Thymus (tissue), 11 donors: ENCODE data around the gene HOXD1. TPM values are rescaled to one million over a fixed set of nuclear protein-coding genes. Genes with fewer than 3 reads are reported as not detected.

ENCODE experiments used
- DNase-seq, 9 donors: peaks; one replicate each; pipeline ENCODE4 v3.0.0-alpha.2; 2013; ENCODE audit warnings: low spot score in 9 of 9, low read depth in 6 of 9, missing footprints in 1 of 9
- H3K27ac ChIP-seq, 2 donors: one replicate each; pipeline ENCODE4 v1.5.1; 2013; ENCODE audit warnings: control low read depth in 1 of 2, low read depth in 1 of 2, low read length in 1 of 2, mild to moderate bottlenecking in 1 of 2, moderate library complexity in 1 of 2
- H3K27me3 ChIP-seq, 2 donors: one replicate each; pipeline ENCODE4 v1.5.1; 2013; ENCODE audit warnings: low read length in 1 of 2; ENCODE audit not compliant: control insufficient read depth in 2 of 2, insufficient read depth in 1 of 2
- H3K36me3 ChIP-seq, 2 donors: one replicate each; pipeline ENCODE4 v1.5.1; 2013; ENCODE audit warnings: low read length in 1 of 2, mild to moderate bottlenecking in 1 of 2, moderate library complexity in 1 of 2; ENCODE audit not compliant: control insufficient read depth in 2 of 2, insufficient read depth in 2 of 2
- H3K4me1 ChIP-seq, 2 donors: one replicate each; pipeline ENCODE4 v1.5.1; 2013; ENCODE audit warnings: low read length in 2 of 2; ENCODE audit not compliant: control insufficient read depth in 2 of 2, insufficient read depth in 2 of 2
- H3K4me3 ChIP-seq, 2 donors: one replicate each; pipeline ENCODE4 v1.5.1; 2013; ENCODE audit warnings: low read length in 2 of 2, control low read depth in 1 of 2, mild to moderate bottlenecking in 1 of 2
- H3K9me3 ChIP-seq, 2 donors: one replicate each; pipeline ENCODE4 v1.5.1; 2013; ENCODE audit warnings: low read length in 1 of 2, mild to moderate bottlenecking in 1 of 2; ENCODE audit not compliant: control insufficient read depth in 2 of 2, insufficient read depth in 1 of 2
- WGBS: extraction: QIAGEN DNeasy Blood & Tissue Kit; methylation state at CpG from one replicate; pipeline ENCODE4 v1.1.7; 2013; 5-methylcytosine and 5-hydroxymethylcytosine counted together
- polyA plus RNA-seq: library from polyadenylated mRNA; stranded (reverse); fragments of 200-250 nt; gene quantifications from one replicate; pipeline ENCODE4 v1.2.3, GENCODE V29; 2013
- total RNA-seq: library from RNA; stranded (reverse); fragments of 120-200 nt; gene quantifications from one replicate; pipeline ENCODE4 v1.2.4, GENCODE V29; 2013
- donor health status: healthy.

The HOXD1 gene
- total and polyA plus RNA-seq, 2 donors, result 0.09 to 0.52 TPM

- no peaks in the 10 kb centered on the region for H3K36me3 ChIP-seq
- no peak for DNase-seq
- no peak overlapping the region for H3K27ac ChIP-seq
- H3K27me3 ChIP-seq, result peaks cover 96 to 100% of the 10 kb centered on the region in 2 donors
- H3K4me3 ChIP-seq, result no peak overlapping the region
- H3K4me1 ChIP-seq, result no peaks in the 10 kb centered on the region
- peaks cover 0 to 15% of the 10 kb centered on the region in 2 donors for H3K9me3 ChIP-seq
- WGBS, result 16% methylated on average over 48 of the region's 48 CpGs
These were observed 35.9 kb upstream of the HOXD1 start for GRCh38 chr2:176152350-176153181.

- H3K27me3 ChIP-seq, result peaks cover 96 to 100% of the 10 kb centered on the region in 2 donors
- WGBS, result 38% methylated on average over 11 of the region's 11 CpGs
- no peak overlapping the region for H3K4me3 ChIP-seq
- no peak overlapping the region for H3K27ac ChIP-seq
- no peak for DNase-seq
- H3K9me3 ChIP-seq, result peaks cover 0 to 8% of the 10 kb centered on the region in 2 donors
- no peaks in the 10 kb centered on the region for H3K4me1 ChIP-seq
- no peaks in the 10 kb centered on the region for H3K36me3 ChIP-seq
These were observed 33.8 kb upstream of the HOXD1 start for GRCh38 chr2:176154576-176155252.

GRCh38 chr2:176155356-176156044 lies 33.0 kb upstream of the HOXD1 start:
- 21% methylated on average over 6 of the region's 6 CpGs for WGBS

GRCh38 chr2:176156301-176156806 lies 32.1 kb upstream of the HOXD1 start:
- WGBS, result 35% methylated on average over 8 of the region's 8 CpGs
- Histone ChIP-seq H3K36me3 (no peaks in the 10 kb centered on the region), H3K4me1 (peaks cover 0 to 12% of the 10 kb centered on the region in 2 donors), H3K4me3 (no peak overlapping the region), H3K27ac (no peak overlapping the region), H3K27me3 (peaks cover 97 to 100% of the 10 kb centered on the region in 2 donors), H3K9me3 (peaks cover 0 to 4% of the 10 kb centered on the region in 2 donors)
- no peak for DNase-seq

More at GRCh38 chr2:176155356-176156044, 33.0 kb upstream of the HOXD1 start:
- Histone ChIP-seq H3K9me3 (peaks cover 0 to 6% of the 10 kb centered on the region in 2 donors), H3K36me3 (no peaks in the 10 kb centered on the region), H3K27ac (no peak overlapping the region), H3K4me1 (peaks cover 0 to 7% of the 10 kb centered on the region in 2 donors), H3K27me3 (peaks cover 96 to 100% of the 10 kb centered on the region in 2 donors), H3K4me3 (no peak overlapping the region)
- no peak for DNase-seq

GRCh38 chr2:176156807-176157498 lies 31.5 kb upstream of the HOXD1 start, which contains the start of gene HOXD3:
TSS of gene HOXD3 (plus strand) at chr2:176157307. CDS start at chr2:176169115, 11,808 bp downstream.
- no peak for DNase-seq
- Histone ChIP-seq H3K27ac (no peak within 1 kb of the TSS), H3K4me3 (no peak within 1 kb of the TSS), H3K36me3 (no peaks in the 10 kb centered on the region), H3K27me3 (peaks cover 97 to 100% of the 10 kb centered on the region in 2 donors), H3K4me1 (peaks cover 0 to 12% of the 10 kb centered on the region in 2 donors), H3K9me3 (peaks cover 0 to 4% of the 10 kb centered on the region in 2 donors)
- WGBS, result 8% methylated on average over 48 of the region's 48 CpGs

GRCh38 chr2:176157499-176158185 lies 30.8 kb upstream of the HOXD1 start:
- Histone ChIP-seq H3K4me1 (peaks cover 0 to 12% of the 10 kb centered on the region in 2 donors), H3K36me3 (no peaks in the 10 kb centered on the region), H3K27ac (no peak overlapping the region), H3K4me3 (no peak overlapping the region), H3K27me3 (peaks cover 97 to 100% of the 10 kb centered on the region in 2 donors), H3K9me3 (peaks cover 0 to 4% of the 10 kb centered on the region in 2 donors)
- no peak for DNase-seq
- WGBS, result 8% methylated on average over 43 of the region's 43 CpGs

GRCh38 chr2:176158186-176158591 lies 30.3 kb upstream of the HOXD1 start:
- H3K9me3 ChIP-seq, result peaks cover 0 to 4% of the 10 kb centered on the region in 2 donors
- no peak for DNase-seq
- H3K27me3 ChIP-seq, result peaks cover 97 to 100% of the 10 kb centered on the region in 2 donors
- peaks cover 0 to 12% of the 10 kb centered on the region in 2 donors for H3K4me1 ChIP-seq
- H3K4me3 ChIP-seq, result no peak overlapping the region
- no peaks in the 10 kb centered on the region for H3K36me3 ChIP-seq
- 8% methylated on average over 22 of the region's 22 CpGs for WGBS
- no peak overlapping the region for H3K27ac ChIP-seq
